Epithelial cell of esophagus (primary cell): ENCODE results near the gene LYPD1.

ENCODE experiments used
- DNase-seq: peaks from one replicate; pipeline ENCODE4 v3.0.0; 2010; ENCODE audit warnings: low read depth
- H3K4me3 ChIP-seq: 2 replicates; pipeline ENCODE4 v1.5.1; 2011; ENCODE audit warnings: mild to moderate bottlenecking, low read length, control low read depth
- CTCF ChIP-seq: IDR thresholded peaks from 2 replicates; pipeline ENCODE4 v1.5.1; 2011; ENCODE audit warnings: low read depth, mild to moderate bottlenecking, low read length, control low read depth, inconsistent platforms; ENCODE audit not compliant: insufficient read depth; ENCODE audit errors: missing control alignments

LYPD1 gene

GRCh38 chr2:132654968-132655367, 15.0 kb downstream of the LYPD1 start:
- peak; percentile 86 for DNase-seq
- TF ChIP-seq CTCF = no peak
- H3K4me3 ChIP-seq = no peak overlapping the region

- no peak for DNase-seq
- TF ChIP-seq CTCF = no peak
- no peak overlapping the region for H3K4me3 ChIP-seq
These were observed 15.7 kb downstream of the LYPD1 start for GRCh38 chr2:132654335-132654734.

- H3K4me3 ChIP-seq = no peak overlapping the region
- TF ChIP-seq CTCF = no peak
- DNase-seq = no peak
These were observed 17.5 kb downstream of the LYPD1 start for GRCh38 chr2:132652474-132652873.

- TF ChIP-seq CTCF = peak; percentile 47
- DNase-seq = peak; percentile 31
- no peak overlapping the region for H3K4me3 ChIP-seq
These were observed 18.6 kb downstream of the LYPD1 start for GRCh38 chr2:132651115-132652045.

- DNase-seq = no peak
- no peak for TF ChIP-seq CTCF
These were observed 23.4 kb downstream of the LYPD1 start for GRCh38 chr2:132646540-132647108.

GRCh38 chr2:132645722-132646539, 24.1 kb downstream of the LYPD1 start:
- no peak overlapping the region for H3K4me3 ChIP-seq
- DNase-seq = no peak

More at GRCh38 chr2:132646540-132647108, 23.4 kb downstream of the LYPD1 start:
- no peak overlapping the region for H3K4me3 ChIP-seq

More at GRCh38 chr2:132645722-132646539, 24.1 kb downstream of the LYPD1 start:
- no peak for TF ChIP-seq CTCF
